OCI-LY3 (cell line): Measurements from ENCODE around the gene SAMD4A.

Source experiments
- H2AFZ ChIP-seq: fragments of 200-600, 300-600 bp; shearing (Covaris generic); 2 replicates; pipeline ENCODE4 v1.6.0; 2014; ENCODE audit warnings: antibody characterized with exemption, low read depth, low read length
- H3K27ac ChIP-seq: fragments of 200-600, 300-600 bp; sonication (generic); 2 replicates; pipeline ENCODE4 v1.5.1; 2014; ENCODE audit warnings: mild to moderate bottlenecking, low read length, moderate library complexity, mixed read lengths
- H3K27me3 ChIP-seq: fragments of 200-600, 300-600 bp; sonication (generic); 2 replicates; pipeline ENCODE4 v1.6.1; 2014; ENCODE audit warnings: low read depth, low read length, mixed read lengths
- H3K36me3 ChIP-seq: fragments of 200-600, 300-600 bp; sonication (generic); replicated peaks from 2 replicates; pipeline ENCODE3; 2014; ENCODE audit warnings: low read depth, low read length, mixed read lengths
- H3K4me1 ChIP-seq: fragments of 300-600, 200-600 bp; sonication (generic); 2 replicates; pipeline ENCODE4 v1.6.1; 2014; ENCODE audit warnings: low read length, mixed read lengths
- H3K4me2 ChIP-seq: fragments of 200-600, 300-600 bp; sonication (generic); 2 replicates; pipeline ENCODE4 v1.6.1; 2014; ENCODE audit warnings: low read length, mixed read lengths
- H3K4me3 ChIP-seq: fragments of 300-600, 200-600 bp; sonication (generic); 2 replicates; pipeline ENCODE4 v1.5.1; 2014; ENCODE audit warnings: antibody characterized with exemption, mild to moderate bottlenecking, low read length, moderate library complexity
- H3K79me2 ChIP-seq: fragments of 300-600, 200-600 bp; shearing (Covaris generic); 2 replicates; pipeline ENCODE4 v1.6.1; 2014; ENCODE audit warnings: mild to moderate bottlenecking, low read length, mixed read lengths
- H3K9ac ChIP-seq: fragments of 300-600, 200-600 bp; shearing (Covaris generic); 2 replicates; pipeline ENCODE4 v1.6.0; 2014; ENCODE audit warnings: mild to moderate bottlenecking, low read length, moderate library complexity
- H3K9me3 ChIP-seq: fragments of 200-600, 300-600 bp; shearing (Covaris generic); 2 replicates; pipeline ENCODE4 v1.6.1; 2014; ENCODE audit warnings: low read length, mixed read lengths; ENCODE audit not compliant: insufficient read depth
- H4K20me1 ChIP-seq: fragments of 200-600, 300-600 bp; sonication (generic); 2 replicates; pipeline ENCODE4 v1.6.1; 2016; ENCODE audit warnings: low read length, mixed read lengths; ENCODE audit not compliant: insufficient read depth
- EZH2phosphoT487 ChIP-seq: fragments of 200-600 bp; shearing (Covaris generic); IDR thresholded peaks from 2 replicates; pipeline ENCODE4 v1.6.1; 2018; ENCODE audit warnings: antibody characterized with exemption, mixed run types, low read depth
- TF ChIP-seq, protein P1 (sequence below): fragments of 200-600, 300-600 bp; sonication (generic); IDR thresholded peaks from 2 replicates; pipeline ENCODE4 v1.5.1; 2014; ENCODE audit warnings: antibody characterized with exemption, low read length, low read depth

SAMD4A gene

DNA sequence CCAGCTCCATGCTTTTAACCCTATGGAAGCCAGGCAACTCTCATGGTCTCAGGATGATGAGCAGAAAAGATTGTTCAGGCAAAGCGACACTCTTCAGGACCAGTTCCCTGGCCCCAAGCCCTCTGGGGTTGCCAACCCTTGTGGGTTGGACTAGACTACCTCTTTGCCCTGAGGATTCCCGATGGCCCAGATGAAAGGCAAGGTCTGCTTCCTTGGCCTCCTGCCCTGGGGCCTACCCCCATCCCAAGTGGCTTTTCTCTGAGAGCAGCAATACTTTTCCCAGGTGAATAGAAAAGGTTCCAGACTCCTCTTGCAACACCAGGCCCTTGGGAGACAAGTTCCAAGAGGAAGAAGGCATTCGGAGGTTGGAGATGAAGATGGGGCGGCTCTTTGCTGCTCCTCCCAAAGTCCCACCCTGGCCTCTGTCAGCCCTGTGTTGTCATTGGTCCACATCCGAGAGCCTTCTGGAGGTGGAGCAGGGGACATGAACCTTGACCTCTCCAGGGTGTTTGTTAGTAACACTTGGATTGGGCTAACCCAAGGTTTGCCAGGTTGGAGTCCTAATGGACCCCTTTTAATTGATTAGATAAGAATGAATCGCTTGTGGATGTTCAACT is 204.6 kb downstream of the SAMD4A start:
- Histone ChIP-seq H4K20me1 (0 out of 2 replicates have a peak, but pooled peaks cover 5% of the 10 kb centered on the region), H2AFZ (no peak overlapping the region), H3K9ac (no peak overlapping the region), H3K4me3 (no peak overlapping the region), H3K4me2 (no peak overlapping the region), H3K27ac (no peak overlapping the region), H3K4me1 (peaks cover 35% of the 10 kb centered on the region), H3K27me3 (peaks cover 45% of the 10 kb centered on the region), H3K9me3 (no peaks in the 10 kb centered on the region), H3K79me2 (no peaks in the 10 kb centered on the region), H3K36me3 (no peaks in the 10 kb centered on the region)
- no peak for TF ChIP-seq EZH2phosphoT487
- TF ChIP-seq, protein P1, sequence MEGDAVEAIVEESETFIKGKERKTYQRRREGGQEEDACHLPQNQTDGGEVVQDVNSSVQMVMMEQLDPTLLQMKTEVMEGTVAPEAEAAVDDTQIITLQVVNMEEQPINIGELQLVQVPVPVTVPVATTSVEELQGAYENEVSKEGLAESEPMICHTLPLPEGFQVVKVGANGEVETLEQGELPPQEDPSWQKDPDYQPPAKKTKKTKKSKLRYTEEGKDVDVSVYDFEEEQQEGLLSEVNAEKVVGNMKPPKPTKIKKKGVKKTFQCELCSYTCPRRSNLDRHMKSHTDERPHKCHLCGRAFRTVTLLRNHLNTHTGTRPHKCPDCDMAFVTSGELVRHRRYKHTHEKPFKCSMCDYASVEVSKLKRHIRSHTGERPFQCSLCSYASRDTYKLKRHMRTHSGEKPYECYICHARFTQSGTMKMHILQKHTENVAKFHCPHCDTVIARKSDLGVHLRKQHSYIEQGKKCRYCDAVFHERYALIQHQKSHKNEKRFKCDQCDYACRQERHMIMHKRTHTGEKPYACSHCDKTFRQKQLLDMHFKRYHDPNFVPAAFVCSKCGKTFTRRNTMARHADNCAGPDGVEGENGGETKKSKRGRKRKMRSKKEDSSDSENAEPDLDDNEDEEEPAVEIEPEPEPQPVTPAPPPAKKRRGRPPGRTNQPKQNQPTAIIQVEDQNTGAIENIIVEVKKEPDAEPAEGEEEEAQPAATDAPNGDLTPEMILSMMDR, result no peak

DNA sequence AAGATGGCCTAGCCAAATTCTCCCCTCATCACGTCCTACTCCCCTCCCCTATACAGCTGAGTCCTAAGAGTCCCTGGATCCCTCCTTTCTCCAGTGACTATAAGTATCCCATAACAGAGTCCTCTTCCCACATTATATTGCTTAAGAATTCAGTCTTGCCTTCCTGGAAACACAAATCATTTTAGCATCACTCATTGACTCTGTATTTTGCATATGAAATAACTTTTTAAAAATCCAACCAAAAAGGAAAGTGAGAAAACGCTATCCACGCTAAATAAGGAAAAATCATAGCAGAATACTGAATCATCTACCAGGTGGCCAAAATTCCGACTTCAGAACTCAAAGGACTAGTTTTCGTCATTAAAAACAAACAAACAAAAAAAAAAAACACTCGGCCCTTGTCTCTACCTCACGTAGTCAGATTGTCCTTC is 205.5 kb downstream of the SAMD4A start:
- no peak overlapping the region for H3K27ac ChIP-seq
- no peaks in the 10 kb centered on the region for H3K9me3 ChIP-seq
- peak overlapping the region; percentile 87 for H3K4me2 ChIP-seq
- H3K9ac ChIP-seq, result peak overlapping the region; percentile 14; the same call in 1 of the 2 replicates
- TF ChIP-seq, protein P1, result no peak
- no peak for TF ChIP-seq EZH2phosphoT487
- H3K36me3 ChIP-seq, result no peaks in the 10 kb centered on the region
- H4K20me1 ChIP-seq, result 0 out of 2 replicates have a peak, but pooled peaks cover 9% of the 10 kb centered on the region
- peaks cover 54% of the 10 kb centered on the region for H3K27me3 ChIP-seq
- H2AFZ ChIP-seq, result 0 out of 2 replicates have a peak overlapping the region, but pooled peaks have one; percentile 15
- peaks cover 43% of the 10 kb centered on the region for H3K4me1 ChIP-seq
- H3K79me2 ChIP-seq, result no peaks in the 10 kb centered on the region
- peak overlapping the region; percentile 66 for H3K4me3 ChIP-seq

DNA sequence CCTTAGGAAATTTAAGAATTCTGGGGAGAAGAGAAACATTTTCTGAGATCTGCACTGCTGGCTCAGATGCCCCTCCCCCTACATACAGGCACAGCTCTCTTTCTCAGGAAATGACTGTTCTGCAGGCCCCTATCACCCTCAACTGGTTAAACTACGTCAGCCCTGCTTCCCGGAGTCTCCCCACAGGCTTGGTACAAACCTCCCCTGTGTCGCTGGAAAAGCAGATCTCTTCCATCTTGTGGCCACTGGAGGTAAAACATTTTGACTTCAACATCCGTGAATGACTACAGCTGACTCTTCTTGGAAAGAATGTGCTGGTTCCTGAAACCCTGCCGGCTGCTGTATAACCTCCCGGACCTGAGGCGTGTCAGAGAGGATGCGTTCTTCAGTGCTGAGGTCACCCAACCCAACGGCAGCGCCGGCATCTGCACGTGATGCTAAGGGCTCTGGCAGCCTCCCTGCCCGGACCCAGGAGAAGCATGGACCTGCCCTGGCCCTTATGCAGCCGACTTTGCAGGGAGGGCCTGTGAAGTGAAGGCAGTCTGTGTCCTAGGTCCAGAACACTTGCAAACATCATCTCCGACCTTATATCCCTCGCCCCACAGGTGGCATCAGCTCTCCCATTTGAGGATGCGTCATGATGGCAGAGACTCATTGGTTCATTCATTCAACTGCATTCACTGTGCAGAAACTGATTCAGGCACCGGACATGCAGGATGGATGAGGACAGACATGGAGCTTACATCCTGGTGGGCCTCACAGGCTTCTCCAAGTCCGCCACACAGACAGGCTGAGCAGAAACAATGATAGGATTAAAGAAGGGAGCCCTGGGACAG is 206.5 kb downstream of the SAMD4A start:
- no peak for TF ChIP-seq EZH2phosphoT487
- TF ChIP-seq, protein P1, result peak; percentile 43
- Histone ChIP-seq H3K79me2 (no peaks in the 10 kb centered on the region), H3K4me1 (peaks cover 43% of the 10 kb centered on the region), H3K4me3 (peak overlapping the region; percentile 66), H3K27me3 (peaks cover 63% of the 10 kb centered on the region), H4K20me1 (0 out of 2 replicates have a peak, but pooled peaks cover 9% of the 10 kb centered on the region), H3K9ac (peak overlapping the region; percentile 14; the same call in 1 of the 2 replicates), H3K4me2 (peak overlapping the region; percentile 87), H3K36me3 (no peaks in the 10 kb centered on the region), H3K9me3 (no peaks in the 10 kb centered on the region), H2AFZ (peak overlapping the region; percentile 15; the same call in 1 of the 2 replicates), H3K27ac (no peak overlapping the region)

DNA sequence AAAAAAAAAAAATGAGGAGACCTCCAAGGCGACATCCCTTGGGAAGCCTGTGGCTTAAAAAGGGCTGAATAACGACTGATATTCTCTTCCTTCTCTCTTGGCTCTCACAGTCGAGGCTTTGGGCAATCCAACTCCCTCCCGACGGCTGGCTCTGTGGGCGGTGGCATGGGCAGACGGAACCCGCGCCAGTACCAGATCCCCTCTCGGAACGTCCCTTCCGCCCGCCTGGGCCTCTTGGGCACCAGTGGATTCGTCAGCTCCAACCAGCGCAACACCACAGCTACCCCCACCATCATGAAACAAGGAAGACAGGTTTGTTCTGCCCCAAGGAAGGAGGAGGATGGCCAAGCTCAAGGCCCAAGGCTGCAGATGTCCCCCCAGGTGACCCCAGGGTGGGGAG is 207.9 kb downstream of the SAMD4A start:
- 0 out of 2 replicates have a peak, but pooled peaks cover 9% of the 10 kb centered on the region for H4K20me1 ChIP-seq
- H3K4me2 ChIP-seq, result no peak overlapping the region
- H2AFZ ChIP-seq, result no peak overlapping the region
- peaks cover 67% of the 10 kb centered on the region for H3K27me3 ChIP-seq
- no peak overlapping the region for H3K4me3 ChIP-seq
- no peaks in the 10 kb centered on the region for H3K79me2 ChIP-seq
- no peak for TF ChIP-seq EZH2phosphoT487
- TF ChIP-seq, protein P1, result no peak
- peaks cover 43% of the 10 kb centered on the region for H3K4me1 ChIP-seq
- no peak overlapping the region for H3K27ac ChIP-seq
- H3K9ac ChIP-seq, result no peak overlapping the region
- no peaks in the 10 kb centered on the region for H3K36me3 ChIP-seq
- H3K9me3 ChIP-seq, result no peaks in the 10 kb centered on the region
